Esophagus squamous epithelium (tissue), 4 donors: ENCODE data around the gene DISP3.

ENCODE experiments used
- CTCF ChIP-seq, 6 experiments: fragments of 450-650 bp in 4 of 6; fragments of 200-600 bp in 2 of 6; sonication (generic) in 2 of 6; IDR thresholded peaks; one replicate each; pipeline ENCODE4 v1.5.1; 2016 to 2019; ENCODE audit warnings: antibody characterized with exemption in 6 of 6, mild to moderate bottlenecking in 4 of 6, moderate library complexity in 4 of 6
- POLR2A ChIP-seq, 4 donors: fragments of 450-650 bp; IDR thresholded peaks; one replicate each; pipeline ENCODE4 v1.6.1; 2017; ENCODE audit warnings: antibody characterized with exemption in 4 of 4, mild to moderate bottlenecking in 4 of 4, moderate library complexity in 3 of 4

GRCh38 chr1:11498956-11499594, 20.1 kb downstream of the DISP3 start:
- TF ChIP-seq POLR2A (IDR thresholded peaks at IDR 0.05) (no peak), CTCF (IDR thresholded peaks at IDR 0.05) (no peak)
